GM04503 (cell line): Measurements from ENCODE around the gene RAX2.
"Not testable (repeated sequence)": the region's sequence is repeated elsewhere in the genome, so short reads cannot be mapped to it uniquely, and the experiment has no call there.

ENCODE experiments used
- DNase-seq: peaks from one replicate; pipeline ENCODE4 v3.0.0-alpha.2; 2012; ENCODE audit warnings: low read depth

RAX2 gene

GRCh38 chr19:3778104-3778867 lies 6.3 kb upstream of the RAX2 start:
- DNase-seq: no peak

GRCh38 chr19:3776479-3777040 lies 4.5 kb upstream of the RAX2 start:
- no peak for DNase-seq

- no peak for DNase-seq
Measured at GRCh38 chr19:3775831-3776230, 3.8 kb upstream of the RAX2 start.

- no peak for DNase-seq
Measured at GRCh38 chr19:3775374-3775711, 3.3 kb upstream of the RAX2 start.

DNA sequence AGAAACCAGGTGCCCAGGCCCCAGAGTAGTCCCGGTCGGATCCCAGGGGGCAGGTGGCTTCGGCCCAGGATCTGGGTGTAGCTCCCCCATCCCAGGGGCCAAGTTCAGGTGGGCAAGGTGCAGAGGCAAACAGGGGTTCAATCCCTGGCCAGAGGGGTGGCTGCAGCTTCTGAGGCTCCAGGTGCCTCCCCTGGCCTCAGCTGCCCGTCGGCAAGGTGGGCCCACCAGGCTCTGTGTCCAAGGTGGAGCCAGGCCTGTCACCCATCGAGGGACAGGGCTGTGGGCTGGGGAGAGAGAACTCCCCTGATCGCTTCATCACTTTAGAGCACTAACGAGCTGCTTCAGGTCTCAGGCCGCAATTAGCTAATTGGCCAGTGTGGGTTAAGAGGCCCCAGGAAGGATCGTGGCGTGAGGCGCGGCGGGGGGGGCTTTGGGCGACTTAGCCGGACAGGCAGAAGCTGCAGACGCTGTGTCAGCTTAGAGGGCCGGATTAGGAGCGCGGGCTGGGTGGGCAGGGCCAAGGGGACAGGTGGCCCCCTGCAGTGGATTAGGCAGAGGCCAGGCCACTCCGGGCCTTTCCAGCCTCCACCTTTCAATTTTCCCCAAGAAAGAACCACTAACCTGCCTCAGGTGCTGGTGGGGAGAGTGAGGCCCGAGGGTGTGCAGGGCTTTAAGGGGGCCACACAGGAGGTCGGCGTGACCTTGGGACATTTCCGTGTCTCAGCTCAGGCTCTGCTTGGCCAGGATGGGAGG lies 2.8 kb upstream of the RAX2 start:
- DNase-seq: no peak

- no peak for DNase-seq
Measured at GRCh38 chr19:3773814-3774515, 1.9 kb upstream of the RAX2 start.

GRCh38 chr19:3771000-3771905 lies 775 bp downstream of the RAX2 start:
- no peak for DNase-seq

- no peak for DNase-seq
Measured at GRCh38 chr19:3770136-3770999, 1.7 kb downstream of the RAX2 start.

DNA sequence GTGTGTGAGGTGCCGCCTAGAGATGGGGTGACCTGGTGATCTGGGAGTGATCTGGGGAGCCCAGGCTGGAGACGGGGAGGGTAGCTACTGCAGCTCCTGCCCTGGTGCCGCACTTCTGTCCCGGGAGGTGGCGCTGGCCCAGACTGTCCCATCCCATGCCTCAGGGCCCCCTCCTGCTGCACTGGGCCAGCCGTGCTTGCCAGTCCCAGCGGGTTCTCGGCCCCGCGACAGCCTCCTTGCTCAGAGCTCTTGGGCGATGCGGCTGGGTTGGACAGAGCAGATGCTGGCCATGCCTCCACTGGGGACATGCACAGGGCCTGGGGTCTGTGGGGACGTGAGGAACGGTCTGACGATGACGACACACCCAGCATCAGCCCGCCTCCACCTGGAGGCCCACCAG lies 2.5 kb downstream of the RAX2 start:
- DNase-seq: no peak

- DNase-seq: no peak
Measured at GRCh38 chr19:3768748-3769099, 3.3 kb downstream of the RAX2 start.

- no peak for DNase-seq
Measured at GRCh38 chr19:3768015-3768747, 3.8 kb downstream of the RAX2 start.

- no peak for DNase-seq
Measured at GRCh38 chr19:3767050-3767449, 5.0 kb downstream of the RAX2 start.

DNA sequence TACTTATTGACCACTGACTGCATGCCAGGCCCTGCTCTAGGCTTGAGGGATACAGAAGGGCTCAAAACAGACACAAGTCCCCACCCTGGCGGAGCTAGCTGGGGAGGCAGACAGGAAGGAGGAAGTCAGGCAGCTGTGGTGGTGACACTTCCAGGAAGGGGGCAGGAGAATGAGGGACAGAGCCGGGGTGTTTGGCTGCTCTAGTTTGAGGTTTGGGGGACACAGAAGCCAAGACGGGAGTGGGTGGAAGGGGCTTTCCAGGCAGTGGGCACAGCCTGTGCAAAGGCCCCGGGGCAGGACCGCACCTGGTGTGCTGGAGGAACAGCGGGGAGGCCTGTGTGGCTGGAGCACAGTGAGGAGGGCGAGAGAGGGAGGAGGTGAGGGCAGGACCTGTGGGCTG lies 5.5 kb downstream of the RAX2 start:
- DNase-seq: no peak

GRCh38 chr19:3765757-3766156 lies 6.3 kb downstream of the RAX2 start:
- not testable (repeated sequence) for DNase-seq

GRCh38 chr19:3765121-3765520 lies 6.9 kb downstream of the RAX2 start:
- no peak for DNase-seq

DNA sequence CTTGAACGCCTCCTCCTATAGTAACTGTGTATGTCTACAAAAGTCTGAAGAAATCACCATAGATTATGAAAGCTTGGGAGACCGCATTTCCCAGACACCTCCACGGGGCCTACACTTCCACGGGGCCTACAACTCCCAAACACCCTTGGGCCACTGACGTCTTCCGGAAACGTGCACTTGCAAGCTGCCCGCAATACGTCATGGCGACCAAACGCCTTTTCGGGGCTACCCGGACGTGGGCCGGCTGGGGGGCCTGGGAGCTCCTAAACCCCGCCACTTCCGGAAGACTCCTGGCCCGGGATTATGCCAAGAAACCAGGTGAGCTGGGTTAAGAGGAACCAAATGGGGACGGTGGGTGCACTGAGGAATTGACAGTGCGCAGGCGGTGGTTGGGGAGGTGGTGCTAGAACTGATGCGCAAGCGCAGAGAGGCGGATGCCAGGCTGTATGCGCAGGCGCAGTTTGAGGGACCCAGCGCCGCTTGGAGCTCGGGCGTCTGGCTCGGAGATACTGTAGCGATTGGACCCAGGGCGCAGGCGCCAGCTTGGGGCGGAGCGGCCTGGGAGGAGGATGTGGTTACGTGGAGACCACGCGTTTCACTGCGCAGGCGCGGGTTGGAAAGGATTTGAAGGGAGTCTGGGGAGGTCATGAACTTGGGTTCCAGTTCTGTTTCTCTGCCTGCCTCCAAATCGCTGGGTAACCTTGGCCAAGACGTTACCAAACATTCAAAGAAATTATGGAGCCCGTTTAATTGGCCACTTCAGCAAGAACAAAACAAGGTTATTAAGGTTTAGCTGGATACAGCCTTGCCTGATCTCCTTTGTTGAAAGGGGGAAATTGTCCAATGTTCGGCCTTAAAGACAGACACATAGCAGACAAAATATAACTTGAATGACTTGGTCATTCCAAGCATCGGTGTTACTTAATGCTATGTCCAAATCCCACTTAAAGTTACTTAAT lies 9.2 kb downstream of the RAX2 start, which contains the start of gene MRPL54:
MRPL54 (plus strand) TSS at position 182 of the 959 bp plus-strand sequence; CDS start at position 201, 19 bp downstream.
- peak; percentile 88 for DNase-seq

- DNase-seq: no peak
Measured at GRCh38 chr19:3762130-3762473, 9.9 kb downstream of the RAX2 start.

- DNase-seq: peak; percentile 31
Measured at GRCh38 chr19:3761382-3762129, 10.5 kb downstream of the RAX2 start, which contains the start of gene APBA3. Gene APBA3, minus strand, starts transcription at chr19:3761692. Its CDS starts 1,428 bp downstream, at chr19:3760264.
